CD14-positive monocyte (primary cell): ENCODE data around the gene WBP1. TPM values are rescaled to one million over a fixed set of nuclear protein-coding genes. Genes with fewer than 3 reads are reported as not detected.

Experiments
- DNase-seq, 3 donors: peaks; one replicate each; pipeline ENCODE4 v3.0.0-alpha.2; 2011 to 2022
- H2AFZ ChIP-seq: 2 replicates; pipeline ENCODE4 v1.6.0; 2012; ENCODE audit warnings: mild to moderate bottlenecking, low read depth, low read length, inconsistent platforms; ENCODE audit not compliant: insufficient read depth, poor library complexity, severe bottlenecking
- H3K27ac ChIP-seq, 2 donors: 1 replicate in 1 of 2; 2 replicates in 1 of 2; pipeline ENCODE4 v1.5.1; 2012 to 2013; ENCODE audit warnings: low read length in 2 of 2, control low read depth in 1 of 2, inconsistent platforms in 1 of 2, low read depth in 1 of 2, mild to moderate bottlenecking in 1 of 2
- H3K27me3 ChIP-seq, 2 donors: one replicate each; pipeline versions ENCODE4 v1.6.0 to v1.6.1; 2011 to 2013; ENCODE audit warnings: low read length in 2 of 2; ENCODE audit not compliant: control insufficient read depth in 2 of 2, insufficient read depth in 2 of 2
- H3K36me3 ChIP-seq, 2 donors: replicated peaks in 1 of 2; 1 replicate in 1 of 2; 2 replicates in 1 of 2; pipeline versions ENCODE4 v1.5.1 to v1.6.1; 2012 to 2013; ENCODE audit warnings: low read length in 2 of 2, control low read depth in 1 of 2, inconsistent platforms in 1 of 2, mild to moderate bottlenecking in 1 of 2; ENCODE audit not compliant: insufficient read depth in 2 of 2, control insufficient read depth in 1 of 2
- H3K4me1 ChIP-seq, 2 donors: 1 replicate in 1 of 2; 2 replicates in 1 of 2; pipeline versions ENCODE4 v1.5.1 to v1.6.1; 2012 to 2013; ENCODE audit warnings: low read length in 2 of 2, control low read depth in 1 of 2, inconsistent platforms in 1 of 2, mild to moderate bottlenecking in 1 of 2, moderate library complexity in 1 of 2; ENCODE audit not compliant: insufficient read depth in 2 of 2, control insufficient read depth in 1 of 2
- H3K4me2 ChIP-seq: replicated peaks from 2 replicates; pipeline ENCODE3; 2012; ENCODE audit warnings: low read length, moderate library complexity, mild to moderate bottlenecking; ENCODE audit not compliant: poor library complexity, severe bottlenecking; ENCODE audit errors: extremely low read depth
- H3K4me3 ChIP-seq, 3 experiments: fragments of 200-600 bp in 1 of 3; sonication (generic) in 1 of 3; replicated peaks in 1 of 3; 1 replicate in 2 of 3; 2 replicates in 1 of 3; pipeline ENCODE4 v1.5.1; 2011 to 2013; ENCODE audit warnings: low read length in 3 of 3, mild to moderate bottlenecking in 3 of 3, control low read depth in 2 of 3, low read depth in 2 of 3, inconsistent platforms in 1 of 3, moderate library complexity in 1 of 3
- H3K79me2 ChIP-seq: 2 replicates; pipeline ENCODE4 v1.6.0; 2012; ENCODE audit warnings: mild to moderate bottlenecking, control low read depth, inconsistent platforms, low read length, moderate library complexity; ENCODE audit not compliant: insufficient read depth
- H3K9ac ChIP-seq: 2 replicates; pipeline ENCODE4 v1.6.0; 2017; ENCODE audit warnings: low read length, mild to moderate bottlenecking; ENCODE audit not compliant: insufficient read depth, poor library complexity, severe bottlenecking
- H3K9me3 ChIP-seq, 2 donors: replicated peaks in 1 of 2; 1 replicate in 1 of 2; 2 replicates in 1 of 2; pipeline versions ENCODE4 v1.5.1 to v1.6.1; 2012 to 2013; ENCODE audit warnings: low read length in 2 of 2, control low read depth in 1 of 2; ENCODE audit not compliant: control insufficient read depth in 1 of 2, insufficient read depth in 1 of 2
- H4K20me1 ChIP-seq: 2 replicates; pipeline ENCODE4 v1.6.0; 2012; ENCODE audit warnings: mild to moderate bottlenecking, low read length, control low read depth, moderate library complexity; ENCODE audit not compliant: insufficient read depth
- H3K27ac Mint-ChIP-seq, 7 donors: one replicate each; pipeline ENCODE4 v1.8.0; 2020; ENCODE audit warnings: mild to moderate bottlenecking in 7 of 7, mixed read lengths in 7 of 7, moderate library complexity in 6 of 7, inconsistent platforms in 2 of 7
- H3K27me3 Mint-ChIP-seq, 3 donors: one replicate each; pipeline ENCODE4 v1.8.0; 2021 to 2022; ENCODE audit warnings: low read depth in 3 of 3, mild to moderate bottlenecking in 3 of 3, mixed read lengths in 3 of 3, moderate library complexity in 3 of 3, inconsistent platforms in 1 of 3
- H3K36me3 Mint-ChIP-seq, 2 donors: one replicate each; pipeline ENCODE4 v1.8.0; 2020; ENCODE audit warnings: mixed read lengths in 2 of 2, inconsistent platforms in 1 of 2, mild to moderate bottlenecking in 1 of 2
- H3K4me1 Mint-ChIP-seq: one replicate; pipeline ENCODE4 v1.8.0; 2020; ENCODE audit warnings: mild to moderate bottlenecking, mixed read lengths
- H3K4me3 Mint-ChIP-seq, 2 donors: one replicate each; pipeline ENCODE4 v1.8.0; 2020; ENCODE audit warnings: mild to moderate bottlenecking in 2 of 2, mixed read lengths in 2 of 2, moderate library complexity in 1 of 2
- H3K9me3 Mint-ChIP-seq, 7 donors: one replicate each; pipeline ENCODE4 v1.8.0; 2020 to 2022; ENCODE audit warnings: mixed read lengths in 7 of 7, mild to moderate bottlenecking in 6 of 7, moderate library complexity in 6 of 7, inconsistent platforms in 2 of 7
- WGBS: methylation state at CpG from one replicate; pipeline ENCODE4 v1.1.5; 2013; ENCODE audit warnings: missing lambda C conversion rate; ENCODE audit not compliant: insufficient coverage; 5-methylcytosine and 5-hydroxymethylcytosine counted together
- intact Hi-C, 2 donors: fragments of 100-400 bp; cut with micrococcal nuclease; formaldehyde crosslinking; loops; one replicate each; pipeline versions ENCODE4 v1.15.0 to v1.15.1; 2023
- polyA plus RNA-seq, 3 donors: library from polyadenylated mRNA; depleted of rRNA in 1 of 3; unstranded in 2 of 3; stranded (reverse) in 1 of 3; fragments of 300-500 nt in 2 of 3; fragments of >200 nt in 1 of 3; fragmentation: Illumina TruSeq in 2 of 3; gene quantifications; 1 replicate in 2 of 3; 2 replicates in 1 of 3; pipeline ENCODE4 v1.2.3, GENCODE V29; 2012 to 2021
- TF ChIP-seq, protein P1 (sequence below): fragments of 200-600 bp; IDR thresholded peaks from one replicate; pipeline ENCODE4 v1.8.0; 2022; ENCODE audit warnings: antibody characterized with exemption, mild to moderate bottlenecking

Gene WBP1
- polyA plus RNA-seq, 3 donors = 23.9 to 109 (median 31.0) TPM

DNA sequence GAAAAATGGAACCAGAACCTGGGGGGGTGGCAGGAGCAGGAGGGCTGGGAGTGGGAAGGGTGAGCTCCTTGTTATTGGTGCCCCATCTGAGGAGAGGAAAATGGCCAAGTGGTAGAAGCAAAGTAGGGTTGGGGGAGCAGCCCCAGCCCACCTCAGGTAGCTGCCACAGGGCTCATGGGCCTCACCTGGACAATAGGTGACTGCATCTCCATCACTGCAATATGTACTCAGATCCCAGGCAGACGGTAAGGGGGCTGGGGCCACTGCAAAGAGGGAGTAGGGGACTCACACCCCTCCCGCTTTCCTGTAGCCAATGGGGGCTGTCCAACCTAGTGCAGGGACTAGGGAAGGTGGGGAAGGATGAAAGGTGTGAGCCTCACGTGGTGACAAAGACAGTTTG is 41.0 kb upstream of the WBP1 start:
- Histone ChIP-seq H3K9ac (no peak overlapping the region), H2AFZ (no peak overlapping the region), H3K36me3 (no peaks in the 10 kb centered on the region), H3K27ac (no peak overlapping the region), H3K27me3 (peaks cover 0 to 19% of the 10 kb centered on the region in 2 donors), H3K79me2 (no peaks in the 10 kb centered on the region), H3K4me2 (no peak overlapping the region), H3K4me1 (peaks cover 56 to 65% of the 10 kb centered on the region in 2 donors), H4K20me1 (no peaks in the 10 kb centered on the region), H3K4me3 (no peak overlapping the region), H3K9me3 (no peaks in the 10 kb centered on the region)
- no peak for DNase-seq
- Mint-ChIP-seq H3K4me1 (peaks cover 57% of the 10 kb centered on the region), H3K9me3 (peaks cover 0 to 4% (median 0%) of the 10 kb centered on the region in 7 donors), H3K4me3 (peak overlapping the region in 1 of 2 donors; percentile 15), H3K36me3 (no peaks in the 10 kb centered on the region), H3K27ac (no peak overlapping the region), H3K27me3 (peaks cover 13 to 27% (median 22%) of the 10 kb centered on the region in 3 donors)
- 100% methylated on average over 1 of the region's 3 CpGs for WGBS
- TF ChIP-seq, protein P1, sequence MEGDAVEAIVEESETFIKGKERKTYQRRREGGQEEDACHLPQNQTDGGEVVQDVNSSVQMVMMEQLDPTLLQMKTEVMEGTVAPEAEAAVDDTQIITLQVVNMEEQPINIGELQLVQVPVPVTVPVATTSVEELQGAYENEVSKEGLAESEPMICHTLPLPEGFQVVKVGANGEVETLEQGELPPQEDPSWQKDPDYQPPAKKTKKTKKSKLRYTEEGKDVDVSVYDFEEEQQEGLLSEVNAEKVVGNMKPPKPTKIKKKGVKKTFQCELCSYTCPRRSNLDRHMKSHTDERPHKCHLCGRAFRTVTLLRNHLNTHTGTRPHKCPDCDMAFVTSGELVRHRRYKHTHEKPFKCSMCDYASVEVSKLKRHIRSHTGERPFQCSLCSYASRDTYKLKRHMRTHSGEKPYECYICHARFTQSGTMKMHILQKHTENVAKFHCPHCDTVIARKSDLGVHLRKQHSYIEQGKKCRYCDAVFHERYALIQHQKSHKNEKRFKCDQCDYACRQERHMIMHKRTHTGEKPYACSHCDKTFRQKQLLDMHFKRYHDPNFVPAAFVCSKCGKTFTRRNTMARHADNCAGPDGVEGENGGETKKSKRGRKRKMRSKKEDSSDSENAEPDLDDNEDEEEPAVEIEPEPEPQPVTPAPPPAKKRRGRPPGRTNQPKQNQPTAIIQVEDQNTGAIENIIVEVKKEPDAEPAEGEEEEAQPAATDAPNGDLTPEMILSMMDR = no peak
- intact Hi-C loops = no loop called here

DNA sequence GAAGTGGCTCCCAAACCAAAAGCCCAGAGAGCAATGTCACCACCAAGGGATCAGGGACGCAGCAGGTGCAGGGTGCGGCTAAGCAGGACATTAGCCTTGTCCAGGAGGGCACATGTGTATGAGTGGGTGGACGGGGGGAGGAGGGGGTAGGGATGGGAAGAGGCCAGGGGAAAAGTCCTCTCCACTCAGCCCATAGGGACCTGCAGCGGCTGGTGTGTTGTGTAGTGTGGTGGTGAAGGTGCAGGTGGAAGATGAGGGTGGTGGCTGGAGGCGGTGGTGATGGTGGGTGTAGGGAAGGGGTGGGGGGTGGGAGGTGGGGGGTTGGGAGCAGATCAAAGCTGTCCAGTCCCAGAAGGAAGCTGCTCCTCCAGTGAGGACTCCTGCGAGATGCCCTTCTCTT is 40.5 kb upstream of the WBP1 start:
- Histone ChIP-seq H3K36me3 (no peaks in the 10 kb centered on the region), H3K4me2 (no peak overlapping the region), H3K4me1 (peaks cover 58 to 67% of the 10 kb centered on the region in 2 donors), H3K4me3 (no peak overlapping the region), H2AFZ (no peak overlapping the region), H3K27ac (no peak overlapping the region), H3K27me3 (peaks cover 0 to 19% of the 10 kb centered on the region in 2 donors), H3K9ac (no peak overlapping the region), H3K9me3 (no peaks in the 10 kb centered on the region), H4K20me1 (no peaks in the 10 kb centered on the region), H3K79me2 (no peaks in the 10 kb centered on the region)
- no peak for DNase-seq
- peaks cover 59% of the 10 kb centered on the region for H3K4me1 Mint-ChIP-seq
- H3K4me3 Mint-ChIP-seq = no peak overlapping the region
- no peaks in the 10 kb centered on the region for H3K36me3 Mint-ChIP-seq
- H3K9me3 Mint-ChIP-seq = peaks cover 0 to 4% (median 0%) of the 10 kb centered on the region in 7 donors
- peaks cover 14 to 27% (median 22%) of the 10 kb centered on the region in 3 donors for H3K27me3 Mint-ChIP-seq
- TF ChIP-seq, protein P1 = no peak
- intact Hi-C loops = no loop called here
- H3K27ac Mint-ChIP-seq = no peak overlapping the region
- WGBS = 100% methylated on average over 1 of the region's 6 CpGs
